Activated B cell treated with CpG ODN at 0.5 μM for 24 hours (primary cell): ENCODE measurements around the gene ADAMTS4. TPM values are rescaled to one million over a fixed set of nuclear protein-coding genes. Genes with fewer than 3 reads are reported as not detected.

ENCODE experiments used
- ATAC-seq: fragments of 200-7000 bp; cut with Tn5 transposase; one replicate; pipeline ENCODE4 v1.10.0; 2021; ENCODE audit warnings: low read depth, mild to moderate bottlenecking, moderate library complexity
- CTCF ChIA-PET: fragments of 350-600 bp; sonication (Branson Sonifier 250); formaldehyde crosslinking; loops from one replicate; lab custom pipeline; 2021; ENCODE audit warnings: antibody characterized with exemption; lab: Charles Lee
- POLR2A ChIA-PET: fragments of 350-600 bp; sonication (Branson Sonifier 250); formaldehyde crosslinking; loops from one replicate; lab custom pipeline; 2021; ENCODE audit warnings: antibody characterized with exemption; lab: Charles Lee
- DNase-seq: peaks from one replicate; pipeline ENCODE4 v3.0.0; 2022
- H3K27ac Mint-ChIP-seq: one replicate; pipeline ENCODE4 v1.8.0; 2020; ENCODE audit warnings: mixed read lengths
- H3K27me3 Mint-ChIP-seq: one replicate; pipeline ENCODE4 v1.8.0; 2021; ENCODE audit warnings: mixed read lengths
- H3K36me3 Mint-ChIP-seq: one replicate; pipeline ENCODE4 v1.8.0; 2021; ENCODE audit warnings: low read depth, mixed read lengths
- H3K4me1 Mint-ChIP-seq: one replicate; pipeline ENCODE4 v1.8.0; 2021; ENCODE audit warnings: mixed read lengths
- H3K4me3 Mint-ChIP-seq: one replicate; pipeline ENCODE4 v1.8.0; 2020; ENCODE audit warnings: mild to moderate bottlenecking, mixed read lengths
- H3K9me3 Mint-ChIP-seq: one replicate; pipeline ENCODE4 v1.8.0; 2020; ENCODE audit warnings: mixed read lengths
- CTCF ChIP-seq: fragments of 200-600 bp; IDR thresholded peaks from one replicate; pipeline ENCODE4 v1.8.0; 2022; ENCODE audit warnings: antibody characterized with exemption, mild to moderate bottlenecking
- intact Hi-C: fragments of 100-400 bp; cut with micrococcal nuclease; formaldehyde crosslinking; loops from one replicate; pipeline ENCODE4 v1.15.1; 2024
- total RNA-seq: library from RNA; stranded (reverse); gene quantifications from 2 replicates; pipeline ENCODE4 v1.2.3, GENCODE V29; 2022

ADAMTS4 gene
- total RNA-seq, 1 donor from 2014 or later: not detected

- Mint-ChIP-seq H3K36me3 (peaks cover 64% of the 10 kb centered on the region), H3K27me3 (no peaks in the 10 kb centered on the region), H3K4me3 (peak overlapping the region; percentile 93), H3K27ac (peak overlapping the region; percentile 91), H3K4me1 (peaks cover 45% of the 10 kb centered on the region), H3K9me3 (no peaks in the 10 kb centered on the region)
- intact Hi-C loops: loop anchor here (1.0 to 2.0 kb wide), 4 partner anchors 32 to 115 kb away; partner anchors contain the start of genes NIT1, PFDN2 and USF1
- no peak for DNase-seq
- CTCF ChIA-PET: no interaction called here
- ATAC-seq: no peak
- POLR2A ChIA-PET: interaction anchor here (3.2 kb wide), 1 partner anchor 42 kb away, joined by 13 read pairs; the partner anchor contains the start of gene NDUFS2
- no peak for TF ChIP-seq CTCF
Observed at GRCh38 chr1:161159913-161160243, 39.0 kb downstream of the ADAMTS4 start.

- no peaks in the 10 kb centered on the region for H3K9me3 Mint-ChIP-seq
- H3K4me3 Mint-ChIP-seq: peak within 1 kb of the TSS; percentile 93
- peak within 1 kb of the TSS; percentile 91 for H3K27ac Mint-ChIP-seq
- TF ChIP-seq CTCF: no peak
- DNase-seq: peak; percentile 93
- peak; percentile 95 for ATAC-seq
- ChIA-PET CTCF (no interaction called here), POLR2A (interaction anchor here (0.6 to 3.2 kb wide), 5 partner anchors 8 to 169 kb away, joined by 3 to 13 read pairs (median 4); partner anchors contain the start of genes DEDD, NDUFS2 and TSTD1)
- intact Hi-C loops: loop anchor here (1.0 to 2.0 kb wide), 4 partner anchors 33 to 114 kb away; partner anchors contain the start of genes NIT1, PFDN2 and USF1
- no peaks in the 10 kb centered on the region for H3K27me3 Mint-ChIP-seq
- H3K36me3 Mint-ChIP-seq: peaks cover 61% of the 10 kb centered on the region
- peaks cover 48% of the 10 kb centered on the region for H3K4me1 Mint-ChIP-seq
Observed at GRCh38 chr1:161159087-161159912, 39.6 kb downstream of the ADAMTS4 start, which contains the start of gene USP21. Gene USP21, plus strand, starts transcription at chr1:161159500. Its CDS starts 1,141 bp downstream, at chr1:161160641.

GRCh38 chr1:161158316-161159010 lies 40.4 kb downstream of the ADAMTS4 start:
- Mint-ChIP-seq H3K36me3 (peaks cover 61% of the 10 kb centered on the region), H3K27ac (peak overlapping the region; percentile 91), H3K9me3 (no peaks in the 10 kb centered on the region), H3K4me3 (peak overlapping the region; percentile 93), H3K27me3 (no peaks in the 10 kb centered on the region), H3K4me1 (peaks cover 55% of the 10 kb centered on the region)
- intact Hi-C loops: loop anchor here (1.0 to 2.0 kb wide), 4 partner anchors 34 to 113 kb away; partner anchors contain the start of genes NIT1, PFDN2 and USF1
- CTCF ChIA-PET: interaction anchor here (1.1 kb wide), 1 partner anchor 160 kb away, joined by 3 read pairs; no protein-coding TSS in a partner anchor
- ATAC-seq: no peak
- TF ChIP-seq CTCF: no peak
- DNase-seq: no peak
- POLR2A ChIA-PET: interaction anchor here (0.6 to 3.2 kb wide), 7 partner anchors 9 to 168 kb away, joined by 3 to 13 read pairs (median 4); partner anchors contain the start of genes B4GALT3, DEDD, NDUFS2 and TSTD1

- CTCF ChIA-PET: interaction anchor here (1.0 to 1.1 kb wide), 3 partner anchors 8 to 160 kb away, joined by 3 to 5 read pairs (median 3); partner anchors contain the start of gene PPOX
- Mint-ChIP-seq H3K9me3 (no peaks in the 10 kb centered on the region), H3K4me1 (peaks cover 55% of the 10 kb centered on the region), H3K4me3 (peak overlapping the region; percentile 93), H3K36me3 (peaks cover 56% of the 10 kb centered on the region), H3K27ac (no peak overlapping the region), H3K27me3 (no peaks in the 10 kb centered on the region)
- TF ChIP-seq CTCF: no peak
- DNase-seq: no peak
- intact Hi-C loops: loop anchor here (2.0 kb wide), 1 partner anchor 39 kb away; the partner anchor contains the start of genes NIT1 and PFDN2
- POLR2A ChIA-PET: interaction anchor here (0.7 to 3.2 kb wide), 7 partner anchors 8 to 90 kb away, joined by 3 to 13 read pairs (median 4); partner anchors contain the start of genes B4GALT3, DEDD, NDUFS2 and NIT1
- no peak for ATAC-seq
Observed at GRCh38 chr1:161157867-161158266, 41.0 kb downstream of the ADAMTS4 start.
